ENCODE measurements around the gene EPB41L3. TPM values are rescaled to one million over a fixed set of nuclear protein-coding genes. Genes with fewer than 3 reads are reported as not detected.

Gene EPB41L3
- total RNA-seq, 4 donors from 2014 or later = 32.0 to 60.6 (median 41.8) TPM

- TF ChIP-seq POLR2A (IDR thresholded peaks at IDR 0.05; ENCODE audit: low read depth) = no peak
- no peak for TF ChIP-seq POLR2AphosphoS5 (IDR thresholded peaks at IDR 0.05)
- no peak for TF ChIP-seq CTCF (IDR thresholded peaks at IDR 0.05)
- TF ChIP-seq EP300 (IDR thresholded peaks at IDR 0.05) = no peak
- H3K27me3 ChIP-seq = no peaks in the 10 kb centered on the region
- 84% methylated on average over 7 of the region's 7 CpGs for WGBS
Measured at GRCh38 chr18:5430131-5430530, 113.7 kb downstream of the EPB41L3 start.

GRCh38 chr18:5429681-5430080 is 114.1 kb downstream of the EPB41L3 start:
- 90% methylated on average over 7 of the region's 7 CpGs for WGBS
- H3K27ac ChIP-seq (replicated peaks in 1 of 4) = no peak overlapping the region
- peaks cover 0 to 4% (median 0%) of the 10 kb centered on the region in 4 donors for H3K36me3 ChIP-seq
- H3K4me3 ChIP-seq = no peak overlapping the region
- no peaks in the 10 kb centered on the region for H3K9me3 ChIP-seq
- no peak for DNase-seq (ENCODE audit: extremely low spot score)
- no peaks in the 10 kb centered on the region for H3K4me1 ChIP-seq
- H3K27me3 ChIP-seq = no peaks in the 10 kb centered on the region
- TF ChIP-seq CTCF (IDR thresholded peaks at IDR 0.05) (no peak), POLR2AphosphoS5 (IDR thresholded peaks at IDR 0.05) (no peak), EP300 (IDR thresholded peaks at IDR 0.05) (no peak), POLR2A (IDR thresholded peaks at IDR 0.05; ENCODE audit: low read depth) (no peak)
- intact Hi-C loops (cut with DNase I) = loop anchor here (10.0 kb wide), 1 partner anchor 115 kb away; the partner anchor contains the start of gene EPB41L3

More at GRCh38 chr18:5430131-5430530, 113.7 kb downstream of the EPB41L3 start:
- no peaks in the 10 kb centered on the region for H3K4me1 ChIP-seq
- no peak for DNase-seq (ENCODE audit: extremely low spot score)
- H3K36me3 ChIP-seq = peaks cover 0 to 4% (median 0%) of the 10 kb centered on the region in 4 donors
- no peak overlapping the region for H3K27ac ChIP-seq (replicated peaks in 1 of 4)
- intact Hi-C loops (cut with DNase I) = no loop called here
- no peaks in the 10 kb centered on the region for H3K9me3 ChIP-seq
- H3K4me3 ChIP-seq = no peak overlapping the region

GRCh38 chr18:5425721-5426120 is 118.1 kb downstream of the EPB41L3 start:
- Histone ChIP-seq H3K4me1 (no peaks in the 10 kb centered on the region), H3K36me3 (no peaks in the 10 kb centered on the region), H3K27me3 (no peaks in the 10 kb centered on the region), H3K27ac (replicated peaks in 1 of 4) (no peak overlapping the region), H3K9me3 (no peaks in the 10 kb centered on the region), H3K4me3 (no peak overlapping the region)
- TF ChIP-seq CTCF (IDR thresholded peaks at IDR 0.05) = no peak
- no peak for TF ChIP-seq EP300 (IDR thresholded peaks at IDR 0.05)
- TF ChIP-seq POLR2A (IDR thresholded peaks at IDR 0.05; ENCODE audit: low read depth) = no peak
- TF ChIP-seq POLR2AphosphoS5 (IDR thresholded peaks at IDR 0.05) = no peak
- intact Hi-C loops (cut with DNase I) = loop anchor here (10.0 kb wide), 1 partner anchor 119 kb away; the partner anchor contains the start of gene EPB41L3
- WGBS = 66% methylated on average over 2 of the region's 2 CpGs
- DNase-seq (ENCODE audit: extremely low spot score) = no peak

GRCh38 chr18:5424903-5425664 is 118.7 kb downstream of the EPB41L3 start:
- intact Hi-C loops (cut with DNase I) = loop anchor here (10.0 kb wide), 1 partner anchor 120 kb away; the partner anchor contains the start of gene EPB41L3
- no peaks in the 10 kb centered on the region for H3K36me3 ChIP-seq
- WGBS = 57% methylated on average over 6 of the region's 6 CpGs
- no peaks in the 10 kb centered on the region for H3K9me3 ChIP-seq
- no peaks in the 10 kb centered on the region for H3K4me1 ChIP-seq
- DNase-seq (ENCODE audit: extremely low spot score) = no peak
- H3K27me3 ChIP-seq = no peaks in the 10 kb centered on the region
- TF ChIP-seq EP300 (IDR thresholded peaks at IDR 0.05) = no peak
- no peak for TF ChIP-seq POLR2AphosphoS5 (IDR thresholded peaks at IDR 0.05)
- TF ChIP-seq CTCF (IDR thresholded peaks at IDR 0.05) = peak; percentile 9 to 37 (median 31)
- H3K4me3 ChIP-seq = no peak overlapping the region
- no peak overlapping the region for H3K27ac ChIP-seq (replicated peaks in 1 of 4)

Measured in esophagus muscularis mucosa (tissue), 4 donors.